DOHH2 (cell line): ENCODE data around the gene OR51B6.

ENCODE experiments used
- EZH2phosphoT487 ChIP-seq: fragments of 200-600 bp; sonication (generic); IDR thresholded peaks from 2 replicates; pipeline ENCODE4 v1.6.1; 2017; ENCODE audit warnings: borderline replicate concordance, mild to moderate bottlenecking, antibody characterized with exemption, low read length, moderate library complexity, mixed read lengths
- TF ChIP-seq, protein P1 (sequence below): fragments of 200-600 bp; sonication (generic); IDR thresholded peaks from one replicate; pipeline ENCODE4 v1.5.1; 2014; ENCODE audit warnings: antibody characterized with exemption, mild to moderate bottlenecking, low read depth, low read length; ENCODE audit not compliant: poor library complexity, severe bottlenecking

GRCh38 chr11:5336331-5336730 lies 15.0 kb upstream of the OR51B6 start:
- TF ChIP-seq, protein P1, sequence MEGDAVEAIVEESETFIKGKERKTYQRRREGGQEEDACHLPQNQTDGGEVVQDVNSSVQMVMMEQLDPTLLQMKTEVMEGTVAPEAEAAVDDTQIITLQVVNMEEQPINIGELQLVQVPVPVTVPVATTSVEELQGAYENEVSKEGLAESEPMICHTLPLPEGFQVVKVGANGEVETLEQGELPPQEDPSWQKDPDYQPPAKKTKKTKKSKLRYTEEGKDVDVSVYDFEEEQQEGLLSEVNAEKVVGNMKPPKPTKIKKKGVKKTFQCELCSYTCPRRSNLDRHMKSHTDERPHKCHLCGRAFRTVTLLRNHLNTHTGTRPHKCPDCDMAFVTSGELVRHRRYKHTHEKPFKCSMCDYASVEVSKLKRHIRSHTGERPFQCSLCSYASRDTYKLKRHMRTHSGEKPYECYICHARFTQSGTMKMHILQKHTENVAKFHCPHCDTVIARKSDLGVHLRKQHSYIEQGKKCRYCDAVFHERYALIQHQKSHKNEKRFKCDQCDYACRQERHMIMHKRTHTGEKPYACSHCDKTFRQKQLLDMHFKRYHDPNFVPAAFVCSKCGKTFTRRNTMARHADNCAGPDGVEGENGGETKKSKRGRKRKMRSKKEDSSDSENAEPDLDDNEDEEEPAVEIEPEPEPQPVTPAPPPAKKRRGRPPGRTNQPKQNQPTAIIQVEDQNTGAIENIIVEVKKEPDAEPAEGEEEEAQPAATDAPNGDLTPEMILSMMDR, result no peak
- no peak for TF ChIP-seq EZH2phosphoT487
